ENCODE results near the gene CASTOR1.
"Not testable (repeated sequence)": the region's sequence is repeated elsewhere in the genome, so short reads cannot be mapped to it uniquely, and the experiment has no call there.

Gene CASTOR1

GRCh38 chr22:30289141-30289979, at the start of gene CASTOR1:
Gene CASTOR1 (minus strand): TSS chr22:30289505. CDS start chr22:30289497, 8 bp downstream.
- DNase-seq, result peak; percentile 88 to 89

GRCh38 chr22:30338802-30339201, 49.5 kb upstream of the CASTOR1 start:
- DNase-seq, result no peak

GRCh38 chr22:30338341-30338740, 49.0 kb upstream of the CASTOR1 start:
- DNase-seq, result not testable (repeated sequence)

- DNase-seq, result no peak
Observed at GRCh38 chr22:30337461-30337778, 48.1 kb upstream of the CASTOR1 start.

- no peak for DNase-seq
Observed at GRCh38 chr22:30336752-30337460, 47.6 kb upstream of the CASTOR1 start.

GRCh38 chr22:30335236-30335635, 45.9 kb upstream of the CASTOR1 start:
- no peak for DNase-seq

- DNase-seq, result no peak
Observed at GRCh38 chr22:30334646-30335045, 45.3 kb upstream of the CASTOR1 start.

GRCh38 chr22:30333707-30334087, 44.4 kb upstream of the CASTOR1 start:
- no peak for DNase-seq

GRCh38 chr22:30332994-30333706, 43.8 kb upstream of the CASTOR1 start:
- no peak for DNase-seq

GRCh38 chr22:30332551-30332950, 43.2 kb upstream of the CASTOR1 start:
- no peak for DNase-seq

- DNase-seq, result no peak
Observed at GRCh38 chr22:30328466-30329049, 39.3 kb upstream of the CASTOR1 start.

- no peak for DNase-seq
Observed at GRCh38 chr22:30327864-30328345, 38.6 kb upstream of the CASTOR1 start.

GRCh38 chr22:30326706-30327362, 37.5 kb upstream of the CASTOR1 start, which contains the start of gene TBC1D10A:
Gene TBC1D10A (minus strand): TSS chr22:30326941. CDS start chr22:30326881, 60 bp downstream.
- peak; percentile 86 to 89 for DNase-seq

GRCh38 chr22:30326255-30326705, 37.0 kb upstream of the CASTOR1 start:
- no peak for DNase-seq

GRCh38 chr22:30325724-30326254, 36.5 kb upstream of the CASTOR1 start:
- no peak for DNase-seq

- no peak for DNase-seq
Observed at GRCh38 chr22:30325065-30325720, 35.9 kb upstream of the CASTOR1 start.

- no peak for DNase-seq
Observed at GRCh38 chr22:30324014-30324730, 34.9 kb upstream of the CASTOR1 start.

- no peak for DNase-seq
Observed at GRCh38 chr22:30323246-30323645, 33.9 kb upstream of the CASTOR1 start.

- no peak for DNase-seq
Observed at GRCh38 chr22:30321461-30321860, 32.2 kb upstream of the CASTOR1 start.

- no peak for DNase-seq
Observed at GRCh38 chr22:30320021-30320556, 30.8 kb upstream of the CASTOR1 start.

Data from NCI-H2081 (cell line).